T-helper 2 cell (primary cell): ENCODE results near the gene ANGPTL2.

Experiments used
- DNase-seq, 5 experiments: peaks; one replicate each; pipeline versions ENCODE4 v3.0.0 to v3.0.0-alpha.2; 2012 to 2022

ANGPTL2 gene

GRCh38 chr9:127116957-127117356 is 5.5 kb downstream of the ANGPTL2 start:
- peak in 1 of 5 experiments; percentile 28 for DNase-seq

- DNase-seq: peak in 1 of 5 experiments; percentile 47
These were observed 6.2 kb downstream of the ANGPTL2 start for GRCh38 chr9:127116088-127116726.

GRCh38 chr9:127114606-127115005 is 7.8 kb downstream of the ANGPTL2 start:
- DNase-seq: no peak

GRCh38 chr9:127113191-127113972 is 9.1 kb downstream of the ANGPTL2 start:
- no peak for DNase-seq

DNA sequence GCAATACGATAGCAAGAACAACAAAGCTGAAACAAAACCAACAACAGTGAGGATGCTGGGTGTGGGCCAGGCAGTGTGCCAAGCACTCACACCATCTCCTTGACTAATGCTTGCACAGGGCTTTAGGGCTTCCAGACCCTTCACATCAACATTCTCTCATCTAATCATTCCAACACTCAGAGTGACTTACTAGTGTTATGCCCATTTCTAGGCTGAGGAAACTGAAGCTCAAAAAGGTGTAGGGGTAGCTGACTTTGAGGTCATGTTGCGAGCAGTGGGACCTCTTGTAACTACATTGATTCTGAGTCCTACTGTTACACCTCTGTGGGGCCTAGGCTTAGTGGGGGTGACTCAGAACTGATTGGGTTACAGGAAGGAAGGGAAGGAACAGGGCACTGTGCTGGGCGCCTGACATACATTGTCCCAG is 9.7 kb downstream of the ANGPTL2 start:
- DNase-seq: no peak

GRCh38 chr9:127112056-127112455 is 10.4 kb downstream of the ANGPTL2 start:
- no peak for DNase-seq

GRCh38 chr9:127109212-127109711 is 13.2 kb downstream of the ANGPTL2 start:
- DNase-seq: no peak

DNA sequence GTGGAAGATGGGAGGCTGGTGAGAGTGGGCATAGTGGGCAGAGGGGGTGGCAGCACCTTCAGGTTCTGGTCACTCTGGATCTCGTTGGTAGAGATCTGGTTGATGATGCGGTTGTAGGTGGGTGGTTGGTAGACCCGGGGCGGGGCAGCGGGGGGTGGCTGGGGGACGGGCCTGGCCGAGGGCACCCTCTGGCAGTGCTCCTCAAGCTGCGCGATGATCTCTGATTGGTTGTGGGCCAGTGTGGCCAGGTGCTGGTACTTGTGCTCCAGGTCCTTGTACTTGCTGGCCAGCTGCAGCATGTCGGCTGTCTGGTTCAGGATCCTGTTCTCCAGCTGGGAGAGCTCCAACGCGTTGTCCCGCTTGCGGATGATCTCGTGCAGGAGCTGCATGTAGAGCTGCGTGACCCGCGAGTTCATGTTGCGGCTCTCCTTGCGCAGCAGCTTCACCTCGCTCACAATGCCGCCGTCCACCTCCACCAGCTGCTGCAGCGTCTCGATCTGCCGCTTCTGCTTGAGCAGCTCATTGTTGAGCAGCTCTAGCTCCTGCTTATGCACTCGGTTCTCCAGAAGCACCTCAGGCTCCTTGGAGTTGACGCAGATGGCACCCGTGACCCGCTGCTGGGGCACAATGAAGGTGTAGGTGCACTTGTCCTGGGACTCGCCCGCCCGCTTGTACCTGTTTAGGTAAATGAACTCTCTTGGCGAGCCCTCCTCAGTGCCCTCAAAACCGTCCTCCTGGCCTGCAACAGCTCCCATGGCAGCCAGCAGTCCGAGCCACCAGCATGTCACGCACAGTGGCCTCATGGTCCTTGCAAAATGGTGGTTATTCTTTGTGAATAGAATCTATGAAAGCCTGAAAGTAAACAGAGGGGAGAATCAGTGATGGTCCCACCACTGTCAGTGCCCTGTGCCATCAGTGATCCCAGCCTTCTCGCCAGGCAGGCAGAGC is 14.2 kb downstream of the ANGPTL2 start:
- DNase-seq: no peak

DNA sequence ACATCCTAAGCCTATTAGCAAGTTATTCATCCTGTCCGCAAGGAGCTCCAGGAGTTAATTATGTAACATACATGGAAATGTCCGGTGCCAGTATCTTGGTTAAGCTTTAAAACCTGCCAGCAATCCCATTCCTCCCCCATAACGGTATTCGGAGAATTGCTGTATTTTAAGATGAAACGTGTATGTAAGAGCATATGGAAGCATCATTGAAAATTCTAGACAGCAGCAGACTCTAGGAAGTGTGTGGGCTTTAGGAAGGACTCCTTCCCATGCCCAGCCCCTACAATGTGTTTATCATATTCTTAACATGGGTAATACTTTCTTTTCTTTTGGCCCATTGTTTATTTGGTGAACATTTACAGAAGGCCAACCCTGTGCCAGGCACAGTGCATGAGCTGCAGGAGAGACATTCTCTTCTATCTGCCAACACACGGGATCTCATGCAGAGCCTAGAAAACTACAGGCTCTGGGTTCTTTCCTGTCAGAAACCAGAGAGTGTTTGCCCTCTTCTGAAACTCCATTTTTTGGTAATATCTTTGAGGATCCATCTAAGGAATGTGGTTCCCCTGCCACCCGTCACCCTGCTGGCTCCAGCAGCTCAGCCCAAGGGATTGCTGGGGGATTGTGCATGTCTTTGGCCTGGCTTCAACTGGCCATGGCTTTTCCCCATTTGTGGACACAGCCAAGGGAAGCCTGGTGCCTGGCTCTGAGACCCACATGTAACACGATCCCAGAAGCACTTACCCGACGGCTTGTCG is 15.1 kb downstream of the ANGPTL2 start:
- no peak for DNase-seq

GRCh38 chr9:127106466-127106855 is 16.0 kb downstream of the ANGPTL2 start:
- no peak for DNase-seq

- DNase-seq: no peak
These were observed 16.5 kb downstream of the ANGPTL2 start for GRCh38 chr9:127105805-127106465.

GRCh38 chr9:127104581-127105311 is 17.7 kb downstream of the ANGPTL2 start:
- no peak for DNase-seq

GRCh38 chr9:127102788-127103187 is 19.6 kb downstream of the ANGPTL2 start:
- no peak for DNase-seq

- DNase-seq: no peak
These were observed 20.3 kb downstream of the ANGPTL2 start for GRCh38 chr9:127102176-127102575.

GRCh38 chr9:127099664-127100063 is 22.8 kb downstream of the ANGPTL2 start:
- no peak for DNase-seq

- no peak for DNase-seq
These were observed 23.4 kb downstream of the ANGPTL2 start for GRCh38 chr9:127098916-127099553.

GRCh38 chr9:127097683-127098082 is 24.8 kb downstream of the ANGPTL2 start:
- no peak for DNase-seq

GRCh38 chr9:127096208-127096607 is 26.2 kb downstream of the ANGPTL2 start:
- no peak for DNase-seq

GRCh38 chr9:127095411-127095810 is 27.0 kb downstream of the ANGPTL2 start:
- no peak for DNase-seq

- DNase-seq: no peak
These were observed 29.0 kb downstream of the ANGPTL2 start for GRCh38 chr9:127093319-127094020.
